ENCODE measurements around the gene NHERF2. TPM values are rescaled to one million over a fixed set of nuclear protein-coding genes. Genes with fewer than 3 reads are reported as not detected.

NHERF2 gene
- total and polyA plus RNA-seq, 2 experiments from 2014 or later: 12.0 to 16.5 TPM

- no peaks in the 10 kb centered on the region for H3K9me3 Mint-ChIP-seq
- H4K20me1 ChIP-seq (replicated peaks; ENCODE audit: insufficient read depth): no peaks in the 10 kb centered on the region; the same call in 1 of the 2 replicates
- no peaks in the 10 kb centered on the region for H3K9me2 ChIP-seq (ENCODE audit: insufficient read depth)
- DNase-seq (ENCODE audit: low spot score) (no peak), ATAC-seq (peak; percentile 2; the same call in 2 of the 3 replicates)
- H3K4me3 Mint-ChIP-seq: no peak overlapping the region; the same call in 1 of the 3 replicates
- H3K4me2 ChIP-seq: no peak overlapping the region
- peaks cover 33% of the 10 kb centered on the region for H3K27me3 ChIP-seq (ENCODE audit: insufficient read depth)
- H3K36me3 Mint-ChIP-seq (ENCODE audit: low read depth): peaks cover 15% of the 10 kb centered on the region
- H3K27ac Mint-ChIP-seq: no peak overlapping the region
- H3K27me3 Mint-ChIP-seq (ENCODE audit: insufficient read depth, low read depth, poor library complexity): peaks cover 43% of the 10 kb centered on the region
- peaks cover 15% of the 10 kb centered on the region for H3K4me1 Mint-ChIP-seq
- H3K27ac ChIP-seq (ENCODE audit: low read depth): no peak overlapping the region
- peak overlapping the region; percentile 86 for H3K4me3 ChIP-seq
- peaks cover 22% of the 10 kb centered on the region for H3F3A ChIP-seq (replicated peaks; ENCODE audit: low read depth)
- TF ChIP-seq POLR2AphosphoS5 (IDR thresholded peaks at IDR 0.05; ENCODE audit: low read depth): no peak
- TF ChIP-seq ZNF331 (CRISPR knock-in tag; IDR thresholded peaks at IDR 0.05; ENCODE audit: low read depth): no peak
- no peak for TF ChIP-seq EZH2phosphoT487 (IDR thresholded peaks at IDR 0.05; ENCODE audit: unreplicated experiment)
- no peak for TF ChIP-seq ZNF114 (CRISPR knock-in tag; IDR thresholded peaks at IDR 0.05)
- no peak for TF ChIP-seq EZH2 (IDR thresholded peaks at IDR 0.05; ENCODE audit: low read depth, unreplicated experiment)
- TF ChIP-seq, protein P1, sequence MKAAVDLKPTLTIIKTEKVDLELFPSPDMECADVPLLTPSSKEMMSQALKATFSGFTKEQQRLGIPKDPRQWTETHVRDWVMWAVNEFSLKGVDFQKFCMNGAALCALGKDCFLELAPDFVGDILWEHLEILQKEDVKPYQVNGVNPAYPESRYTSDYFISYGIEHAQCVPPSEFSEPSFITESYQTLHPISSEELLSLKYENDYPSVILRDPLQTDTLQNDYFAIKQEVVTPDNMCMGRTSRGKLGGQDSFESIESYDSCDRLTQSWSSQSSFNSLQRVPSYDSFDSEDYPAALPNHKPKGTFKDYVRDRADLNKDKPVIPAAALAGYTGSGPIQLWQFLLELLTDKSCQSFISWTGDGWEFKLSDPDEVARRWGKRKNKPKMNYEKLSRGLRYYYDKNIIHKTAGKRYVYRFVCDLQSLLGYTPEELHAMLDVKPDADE (IDR thresholded peaks at IDR 0.05): no peak
- no peak for TF ChIP-seq JUNB (IDR thresholded peaks at IDR 0.05; ENCODE audit: unreplicated experiment)
- no peak for TF ChIP-seq CREB1 (CRISPR knock-in tag; IDR thresholded peaks at IDR 0.05; ENCODE audit: low read depth)
- TF ChIP-seq NANOG (IDR thresholded peaks at IDR 0.05; ENCODE audit: borderline replicate concordance): no peak
- no peak for TF ChIP-seq STAT1 (IDR thresholded peaks at IDR 0.05; ENCODE audit: unreplicated experiment)
- TF ChIP-seq, protein P2, sequence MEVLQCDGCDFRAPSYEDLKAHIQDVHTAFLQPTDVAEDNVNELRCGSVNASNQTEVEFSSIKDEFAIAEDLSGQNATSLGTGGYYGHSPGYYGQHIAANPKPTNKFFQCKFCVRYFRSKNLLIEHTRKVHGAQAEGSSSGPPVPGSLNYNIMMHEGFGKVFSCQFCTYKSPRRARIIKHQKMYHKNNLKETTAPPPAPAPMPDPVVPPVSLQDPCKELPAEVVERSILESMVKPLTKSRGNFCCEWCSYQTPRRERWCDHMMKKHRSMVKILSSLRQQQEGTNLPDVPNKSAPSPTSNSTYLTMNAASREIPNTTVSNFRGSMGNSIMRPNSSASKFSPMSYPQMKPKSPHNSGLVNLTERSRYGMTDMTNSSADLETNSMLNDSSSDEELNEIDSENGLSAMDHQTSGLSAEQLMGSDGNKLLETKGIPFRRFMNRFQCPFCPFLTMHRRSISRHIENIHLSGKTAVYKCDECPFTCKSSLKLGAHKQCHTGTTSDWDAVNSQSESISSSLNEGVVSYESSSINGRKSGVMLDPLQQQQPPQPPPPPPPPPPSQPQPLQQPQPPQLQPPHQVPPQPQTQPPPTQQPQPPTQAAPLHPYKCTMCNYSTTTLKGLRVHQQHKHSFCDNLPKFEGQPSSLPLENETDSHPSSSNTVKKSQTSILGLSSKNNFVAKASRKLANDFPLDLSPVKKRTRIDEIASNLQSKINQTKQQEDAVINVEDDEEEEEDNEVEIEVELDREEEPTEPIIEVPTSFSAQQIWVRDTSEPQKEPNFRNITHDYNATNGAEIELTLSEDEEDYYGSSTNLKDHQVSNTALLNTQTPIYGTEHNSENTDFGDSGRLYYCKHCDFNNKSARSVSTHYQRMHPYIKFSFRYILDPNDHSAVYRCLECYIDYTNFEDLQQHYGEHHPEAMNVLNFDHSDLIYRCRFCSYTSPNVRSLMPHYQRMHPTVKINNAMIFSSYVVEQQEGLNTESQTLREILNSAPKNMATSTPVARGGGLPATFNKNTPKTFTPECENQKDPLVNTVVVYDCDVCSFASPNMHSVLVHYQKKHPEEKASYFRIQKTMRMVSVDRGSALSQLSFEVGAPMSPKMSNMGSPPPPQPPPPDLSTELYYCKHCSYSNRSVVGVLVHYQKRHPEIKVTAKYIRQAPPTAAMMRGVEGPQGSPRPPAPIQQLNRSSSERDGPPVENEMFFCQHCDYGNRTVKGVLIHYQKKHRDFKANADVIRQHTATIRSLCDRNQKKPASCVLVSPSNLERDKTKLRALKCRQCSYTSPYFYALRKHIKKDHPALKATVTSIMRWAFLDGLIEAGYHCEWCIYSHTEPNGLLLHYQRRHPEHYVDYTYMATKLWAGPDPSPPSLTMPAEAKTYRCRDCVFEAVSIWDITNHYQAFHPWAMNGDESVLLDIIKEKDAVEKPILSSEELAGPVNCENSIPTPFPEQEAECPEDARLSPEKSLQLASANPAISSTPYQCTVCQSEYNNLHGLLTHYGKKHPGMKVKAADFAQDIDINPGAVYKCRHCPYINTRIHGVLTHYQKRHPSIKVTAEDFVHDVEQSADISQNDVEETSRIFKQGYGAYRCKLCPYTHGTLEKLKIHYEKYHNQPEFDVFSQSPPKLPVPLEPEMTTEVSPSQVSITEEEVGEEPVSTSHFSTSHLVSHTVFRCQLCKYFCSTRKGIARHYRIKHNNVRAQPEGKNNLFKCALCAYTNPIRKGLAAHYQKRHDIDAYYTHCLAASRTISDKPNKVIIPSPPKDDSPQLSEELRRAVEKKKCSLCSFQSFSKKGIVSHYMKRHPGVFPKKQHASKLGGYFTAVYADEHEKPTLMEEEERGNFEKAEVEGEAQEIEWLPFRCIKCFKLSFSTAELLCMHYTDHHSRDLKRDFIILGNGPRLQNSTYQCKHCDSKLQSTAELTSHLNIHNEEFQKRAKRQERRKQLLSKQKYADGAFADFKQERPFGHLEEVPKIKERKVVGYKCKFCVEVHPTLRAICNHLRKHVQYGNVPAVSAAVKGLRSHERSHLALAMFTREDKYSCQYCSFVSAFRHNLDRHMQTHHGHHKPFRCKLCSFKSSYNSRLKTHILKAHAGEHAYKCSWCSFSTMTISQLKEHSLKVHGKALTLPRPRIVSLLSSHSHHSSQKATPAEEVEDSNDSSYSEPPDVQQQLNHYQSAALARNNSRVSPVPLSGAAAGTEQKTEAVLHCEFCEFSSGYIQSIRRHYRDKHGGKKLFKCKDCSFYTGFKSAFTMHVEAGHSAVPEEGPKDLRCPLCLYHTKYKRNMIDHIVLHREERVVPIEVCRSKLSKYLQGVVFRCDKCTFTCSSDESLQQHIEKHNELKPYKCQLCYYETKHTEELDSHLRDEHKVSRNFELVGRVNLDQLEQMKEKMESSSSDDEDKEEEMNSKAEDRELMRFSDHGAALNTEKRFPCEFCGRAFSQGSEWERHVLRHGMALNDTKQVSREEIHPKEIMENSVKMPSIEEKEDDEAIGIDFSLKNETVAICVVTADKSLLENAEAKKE (CRISPR knock-in tag; IDR thresholded peaks at IDR 0.05): no peak
- TF ChIP-seq, protein P3, sequence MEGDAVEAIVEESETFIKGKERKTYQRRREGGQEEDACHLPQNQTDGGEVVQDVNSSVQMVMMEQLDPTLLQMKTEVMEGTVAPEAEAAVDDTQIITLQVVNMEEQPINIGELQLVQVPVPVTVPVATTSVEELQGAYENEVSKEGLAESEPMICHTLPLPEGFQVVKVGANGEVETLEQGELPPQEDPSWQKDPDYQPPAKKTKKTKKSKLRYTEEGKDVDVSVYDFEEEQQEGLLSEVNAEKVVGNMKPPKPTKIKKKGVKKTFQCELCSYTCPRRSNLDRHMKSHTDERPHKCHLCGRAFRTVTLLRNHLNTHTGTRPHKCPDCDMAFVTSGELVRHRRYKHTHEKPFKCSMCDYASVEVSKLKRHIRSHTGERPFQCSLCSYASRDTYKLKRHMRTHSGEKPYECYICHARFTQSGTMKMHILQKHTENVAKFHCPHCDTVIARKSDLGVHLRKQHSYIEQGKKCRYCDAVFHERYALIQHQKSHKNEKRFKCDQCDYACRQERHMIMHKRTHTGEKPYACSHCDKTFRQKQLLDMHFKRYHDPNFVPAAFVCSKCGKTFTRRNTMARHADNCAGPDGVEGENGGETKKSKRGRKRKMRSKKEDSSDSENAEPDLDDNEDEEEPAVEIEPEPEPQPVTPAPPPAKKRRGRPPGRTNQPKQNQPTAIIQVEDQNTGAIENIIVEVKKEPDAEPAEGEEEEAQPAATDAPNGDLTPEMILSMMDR (conservative IDR thresholded peaks at IDR 0.05; ENCODE audit: low read depth in 2 of 2): no peak
- no peak for TF ChIP-seq REST (IDR thresholded peaks at IDR 0.05; ENCODE audit: unreplicated experiment)
- no peaks in the 10 kb centered on the region for H3K36me3 ChIP-seq (ENCODE audit: insufficient read depth)
- no peak overlapping the region for H2AFZ ChIP-seq
- H3K79me2 ChIP-seq (replicated peaks; ENCODE audit: insufficient read depth): peaks cover 9% of the 10 kb centered on the region
- H3K4me1 ChIP-seq (ENCODE audit: insufficient read depth): peaks cover 11% of the 10 kb centered on the region; the same call in 1 of the 2 replicates
Measured at GRCh38 chr16:1990101-1990350, 36.7 kb upstream of the NHERF2 start.
